Mesothelial cell of epicardium (in vitro differentiated cells): Measurements from ENCODE around the gene C3. TPM values are rescaled to one million over a fixed set of nuclear protein-coding genes. Genes with fewer than 3 reads are reported as not detected.
A peak's percentile ranks its signal among the peaks of the same experiment; 100 is the strongest.

Experiments
- DNase-seq, 2 experiments: peaks; one replicate each; pipeline ENCODE4 v3.0.0; 2021; ENCODE audit warnings: low spot score in 2 of 2; ENCODE audit not compliant: unreplicated experiment in 2 of 2
- H3K27ac Mint-ChIP-seq: 2 replicates; pipeline ENCODE4 v1.8.0; 2021; ENCODE audit warnings: mixed read lengths
- H3K27me3 Mint-ChIP-seq: 2 replicates; pipeline ENCODE4 v1.8.0; 2021; ENCODE audit warnings: low read depth, mixed read lengths
- H3K36me3 Mint-ChIP-seq: 2 replicates; pipeline ENCODE4 v1.8.0; 2021; ENCODE audit warnings: mixed read lengths
- H3K4me1 Mint-ChIP-seq: 2 replicates; pipeline ENCODE4 v1.8.0; 2021; ENCODE audit warnings: mixed read lengths
- H3K4me3 Mint-ChIP-seq: 2 replicates; pipeline ENCODE4 v1.8.0; 2021; ENCODE audit warnings: mild to moderate bottlenecking, moderate library complexity, mixed read lengths
- H3K9me3 Mint-ChIP-seq: 2 replicates; pipeline ENCODE4 v1.8.0; 2021; ENCODE audit warnings: mixed read lengths
- total RNA-seq: library from RNA; stranded (reverse); gene quantifications from 3 replicates; pipeline ENCODE4 v1.2.1, GENCODE V29; 2021
- TF ChIP-seq, protein P1 (sequence below): fragments of 200-600 bp; sonication (generic); IDR thresholded peaks from one replicate; pipeline ENCODE4 v1.5.0; 2021; ENCODE audit warnings: antibody characterized with exemption; ENCODE audit not compliant: unreplicated experiment

Gene C3
- total RNA-seq, 1 donor from 2014 or later, result 24.5 TPM

DNA sequence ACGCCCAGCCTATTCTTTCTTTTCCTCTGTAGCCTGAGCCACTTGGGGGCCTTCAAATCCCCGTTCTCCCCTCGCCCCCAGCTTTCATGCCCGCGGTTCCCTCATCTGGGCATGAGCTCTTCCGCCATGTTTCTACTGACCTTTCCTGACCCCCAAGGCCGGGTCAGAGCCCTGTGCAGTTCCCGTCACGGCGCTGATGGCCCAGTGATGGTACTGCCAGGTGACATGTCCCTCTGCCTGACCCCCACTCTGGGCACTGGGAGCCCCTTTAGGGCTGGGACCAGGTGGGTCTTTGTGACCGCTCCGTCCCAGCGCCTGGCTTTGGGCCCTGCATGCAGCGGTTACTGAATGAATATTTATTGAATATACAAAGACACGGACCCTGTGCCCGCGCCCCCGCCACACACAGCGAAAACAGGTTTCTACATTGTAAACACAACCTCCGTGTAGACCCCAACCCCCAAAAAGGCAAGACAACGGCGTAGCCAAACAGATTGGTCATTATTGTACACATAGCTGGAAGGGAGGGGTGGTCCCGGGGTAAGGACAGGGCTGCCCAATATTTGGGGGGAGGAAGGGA is 9.2 kb upstream of the C3 start:
- peaks cover 3% of the 10 kb centered on the region for H3K4me1 Mint-ChIP-seq
- TF ChIP-seq, protein P1, sequence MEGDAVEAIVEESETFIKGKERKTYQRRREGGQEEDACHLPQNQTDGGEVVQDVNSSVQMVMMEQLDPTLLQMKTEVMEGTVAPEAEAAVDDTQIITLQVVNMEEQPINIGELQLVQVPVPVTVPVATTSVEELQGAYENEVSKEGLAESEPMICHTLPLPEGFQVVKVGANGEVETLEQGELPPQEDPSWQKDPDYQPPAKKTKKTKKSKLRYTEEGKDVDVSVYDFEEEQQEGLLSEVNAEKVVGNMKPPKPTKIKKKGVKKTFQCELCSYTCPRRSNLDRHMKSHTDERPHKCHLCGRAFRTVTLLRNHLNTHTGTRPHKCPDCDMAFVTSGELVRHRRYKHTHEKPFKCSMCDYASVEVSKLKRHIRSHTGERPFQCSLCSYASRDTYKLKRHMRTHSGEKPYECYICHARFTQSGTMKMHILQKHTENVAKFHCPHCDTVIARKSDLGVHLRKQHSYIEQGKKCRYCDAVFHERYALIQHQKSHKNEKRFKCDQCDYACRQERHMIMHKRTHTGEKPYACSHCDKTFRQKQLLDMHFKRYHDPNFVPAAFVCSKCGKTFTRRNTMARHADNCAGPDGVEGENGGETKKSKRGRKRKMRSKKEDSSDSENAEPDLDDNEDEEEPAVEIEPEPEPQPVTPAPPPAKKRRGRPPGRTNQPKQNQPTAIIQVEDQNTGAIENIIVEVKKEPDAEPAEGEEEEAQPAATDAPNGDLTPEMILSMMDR, result no peak
- no peaks in the 10 kb centered on the region for H3K9me3 Mint-ChIP-seq
- no peaks in the 10 kb centered on the region for H3K27me3 Mint-ChIP-seq
- H3K36me3 Mint-ChIP-seq, result peaks cover 10% of the 10 kb centered on the region
- H3K4me3 Mint-ChIP-seq, result no peak overlapping the region
- H3K27ac Mint-ChIP-seq, result no peak overlapping the region
- no peak for DNase-seq

DNA sequence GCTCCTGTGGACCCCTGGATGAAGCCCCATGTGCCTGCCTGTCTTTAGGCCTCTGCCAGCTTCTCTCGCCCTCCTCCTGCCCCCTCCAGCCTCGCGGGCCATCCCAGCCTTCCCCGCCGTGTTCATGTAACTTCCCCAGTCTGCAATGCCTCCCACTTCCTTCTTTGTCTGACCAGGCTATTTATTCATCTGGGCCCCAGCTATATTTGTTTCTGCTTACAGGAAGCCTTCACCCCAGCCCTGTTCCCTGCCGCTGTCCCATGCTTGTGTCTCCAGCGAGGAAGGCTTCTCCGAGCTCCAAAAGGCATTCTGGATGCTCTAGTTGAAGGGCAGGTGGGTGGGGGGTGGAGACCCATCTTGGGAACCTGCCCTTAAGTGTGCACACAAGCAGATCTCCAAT is 7.9 kb upstream of the C3 start:
- Mint-ChIP-seq H3K36me3 (peaks cover 10% of the 10 kb centered on the region), H3K9me3 (no peaks in the 10 kb centered on the region), H3K27ac (no peak overlapping the region), H3K4me1 (peaks cover 5% of the 10 kb centered on the region), H3K4me3 (no peak overlapping the region), H3K27me3 (no peaks in the 10 kb centered on the region)
- no peak for DNase-seq
- TF ChIP-seq, protein P1, result no peak

DNA sequence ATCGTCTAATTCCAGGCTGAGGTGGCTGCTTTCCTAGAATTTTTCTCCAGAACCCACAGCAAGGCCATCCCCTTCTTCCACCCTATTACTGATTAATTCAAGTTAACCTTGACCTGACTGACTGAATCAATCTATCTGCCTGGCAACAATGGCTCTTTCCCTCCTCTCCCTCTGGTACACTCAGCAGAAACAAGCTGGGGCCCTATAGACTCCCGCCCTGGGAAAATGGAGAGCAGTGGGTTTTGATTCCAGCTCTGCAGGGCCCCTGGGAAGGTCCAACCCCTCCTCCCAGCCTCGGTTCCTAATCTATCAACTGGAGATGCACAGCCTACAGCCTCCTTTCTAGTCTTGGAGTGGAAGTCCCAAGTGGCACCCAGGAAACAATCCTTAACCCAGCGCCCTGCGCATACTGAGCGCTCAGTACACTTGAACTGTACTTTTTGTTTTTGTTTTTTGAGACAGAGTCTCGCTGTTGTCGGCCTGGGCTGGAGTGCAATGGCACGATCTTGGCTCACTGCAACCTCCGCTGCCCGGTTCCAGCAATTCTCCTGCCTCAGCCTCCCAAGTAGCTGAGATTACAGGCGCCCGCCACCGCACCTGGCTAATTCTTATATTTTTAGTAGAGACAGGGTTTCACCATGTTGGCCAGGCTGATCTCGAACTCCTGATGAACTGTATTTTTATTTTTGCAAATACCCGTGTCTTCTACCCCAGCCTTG is 5.2 kb upstream of the C3 start:
- TF ChIP-seq, protein P1, result no peak
- H3K4me1 Mint-ChIP-seq, result peaks cover 22% of the 10 kb centered on the region
- no peaks in the 10 kb centered on the region for H3K9me3 Mint-ChIP-seq
- no peaks in the 10 kb centered on the region for H3K27me3 Mint-ChIP-seq
- DNase-seq, result no peak
- no peak overlapping the region for H3K4me3 Mint-ChIP-seq
- H3K36me3 Mint-ChIP-seq, result peaks cover 4% of the 10 kb centered on the region
- peak overlapping the region; percentile 48 for H3K27ac Mint-ChIP-seq

DNA sequence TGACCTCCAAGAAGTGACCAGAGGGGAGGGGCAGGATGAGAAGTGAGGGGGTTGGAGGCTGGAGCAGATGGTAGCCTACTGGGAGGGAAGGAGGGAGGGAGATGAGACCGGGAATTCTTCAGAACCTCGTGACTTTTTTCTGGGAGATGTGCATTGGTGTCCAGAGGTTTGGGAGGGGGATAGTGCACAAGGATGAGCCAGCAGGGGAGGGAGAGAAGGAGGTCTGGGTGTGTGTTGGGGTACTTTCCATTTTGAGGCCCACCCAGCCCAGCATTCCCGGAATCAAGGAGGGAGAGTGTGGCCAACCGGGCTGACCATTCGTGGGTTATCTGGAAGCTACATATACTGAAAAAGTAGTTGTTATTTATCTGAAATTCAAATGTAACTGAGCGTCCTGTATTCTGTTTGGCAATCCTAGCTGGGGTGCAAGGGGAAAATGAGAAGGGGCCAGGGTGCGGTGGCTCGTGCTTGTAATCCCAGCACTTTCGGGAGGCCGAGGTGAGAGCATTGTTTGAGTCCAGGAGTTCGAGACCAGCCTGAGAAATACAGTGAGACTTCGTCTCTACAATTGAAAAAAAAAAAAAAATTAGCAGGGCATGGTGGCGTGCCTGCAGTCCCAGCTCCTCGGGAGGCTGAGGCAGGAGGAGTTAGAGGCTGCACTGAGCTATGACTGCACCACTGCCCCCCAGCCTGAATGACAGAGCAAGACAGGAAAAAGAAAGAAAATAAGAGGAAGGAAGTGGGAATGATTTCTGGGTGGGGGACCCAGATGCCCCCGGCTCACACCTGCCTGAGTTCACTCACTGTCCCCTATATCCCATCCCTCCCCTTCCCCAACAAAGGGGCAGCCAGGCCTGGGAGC is 4.4 kb upstream of the C3 start:
- H3K27ac Mint-ChIP-seq, result peak overlapping the region; percentile 21

DNA sequence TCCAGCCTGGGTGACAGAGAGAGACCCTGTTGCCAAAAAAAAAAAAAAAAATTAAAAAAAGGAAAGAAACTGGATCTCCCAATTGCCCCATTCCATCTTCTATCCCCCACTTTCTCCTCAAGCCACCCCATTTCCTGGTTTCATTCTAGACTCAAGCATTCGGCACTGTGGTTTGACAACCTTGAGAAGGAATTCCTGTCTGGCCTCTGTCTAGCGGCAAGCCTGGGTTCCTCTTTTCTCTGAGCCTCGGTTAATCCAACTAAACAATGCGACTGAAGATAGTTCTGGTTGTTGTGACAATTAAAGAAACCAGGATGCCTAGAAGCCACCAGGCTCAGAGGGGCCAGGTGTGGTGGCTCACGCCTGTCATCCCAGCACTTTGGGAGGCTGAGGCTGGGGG is 3.3 kb upstream of the C3 start:
- DNase-seq, result no peak
- H3K4me1 Mint-ChIP-seq, result peaks cover 23% of the 10 kb centered on the region
- H3K36me3 Mint-ChIP-seq, result no peaks in the 10 kb centered on the region
- H3K27ac Mint-ChIP-seq, result peak overlapping the region; percentile 93
- H3K9me3 Mint-ChIP-seq, result no peaks in the 10 kb centered on the region
- H3K4me3 Mint-ChIP-seq, result no peak overlapping the region
- TF ChIP-seq, protein P1, result no peak
- H3K27me3 Mint-ChIP-seq, result peaks cover 5% of the 10 kb centered on the region

More for the DNA sequence above, 4.4 kb upstream of the C3 start:
- H3K9me3 Mint-ChIP-seq, result no peaks in the 10 kb centered on the region
- H3K4me1 Mint-ChIP-seq, result peaks cover 23% of the 10 kb centered on the region
- TF ChIP-seq, protein P1, result no peak
- no peak overlapping the region for H3K4me3 Mint-ChIP-seq
- H3K27me3 Mint-ChIP-seq, result peaks cover 1% of the 10 kb centered on the region
- DNase-seq, result no peak
- peaks cover 4% of the 10 kb centered on the region for H3K36me3 Mint-ChIP-seq
